T-cell (primary cell): ENCODE measurements around the gene UBE2E2. TPM values are rescaled to one million over a fixed set of nuclear protein-coding genes. Genes with fewer than 3 reads are reported as not detected.

Experiments
- ATAC-seq, 4 experiments: fragments of 200-7000 bp in 3 of 4; fragments of 150-1000 bp in 1 of 4; cut with Tn5 transposase; replicated peaks in 1 of 4; 1 replicate in 3 of 4; 2 replicates in 1 of 4; pipeline ENCODE4 v1.10.0; 2021; ENCODE audit warnings: moderate library complexity in 3 of 4, mild to moderate bottlenecking in 2 of 4, moderate number of reproducible peaks in 1 of 4
- CTCF ChIA-PET, 2 donors: fragments of 300-600 bp; sonication (Branson Sonifier 250); formaldehyde crosslinking; loops; one replicate each; lab custom pipeline; 2022; ENCODE audit warnings: antibody characterized with exemption in 2 of 2; lab: Charles Lee
- POLR2A ChIA-PET, 2 donors: fragments of 300-600 bp; sonication (Branson Sonifier 250); formaldehyde crosslinking; loops; one replicate each; lab custom pipeline; 2022; ENCODE audit warnings: antibody characterized with exemption in 2 of 2; lab: Charles Lee
- DNase-seq, 35 experiments: peaks; one replicate each; pipeline versions ENCODE4 v3.0.0 to v3.0.0-alpha.2; 2013 to 2023
- H3K27ac ChIP-seq: one replicate; pipeline ENCODE4 v1.5.1; 2013; ENCODE audit warnings: low read length
- H3K27me3 ChIP-seq, 2 experiments: replicated peaks in 1 of 2; 1 replicate in 1 of 2; 2 replicates in 1 of 2; pipeline versions ENCODE4 v1.6.1 to v1.7.0; 2013; ENCODE audit warnings: low read length in 1 of 2, mixed read lengths in 1 of 2; ENCODE audit not compliant: control insufficient read depth in 2 of 2, insufficient read depth in 2 of 2; ENCODE audit errors: extremely low read depth in 1 of 2
- H3K36me3 ChIP-seq, 2 donors: 1 replicate in 1 of 2; 2 replicates in 1 of 2; pipeline versions ENCODE4 v1.6.1 to v1.7.0; 2013; ENCODE audit warnings: low read length in 1 of 2; ENCODE audit not compliant: control insufficient read depth in 2 of 2, insufficient read depth in 1 of 2; ENCODE audit errors: extremely low read depth in 1 of 2
- H3K4me1 ChIP-seq, 2 experiments: 1 replicate in 1 of 2; 2 replicates in 1 of 2; pipeline versions ENCODE4 v1.6.1 to v1.7.0; 2013; ENCODE audit warnings: low read length in 2 of 2, mixed read lengths in 1 of 2; ENCODE audit not compliant: insufficient read depth in 2 of 2, control insufficient read depth in 1 of 2; ENCODE audit errors: extremely low read depth in 1 of 2
- H3K4me3 ChIP-seq, 2 donors: 1 replicate in 1 of 2; 2 replicates in 1 of 2; pipeline versions ENCODE4 v1.5.1 to v1.7.0; 2013; ENCODE audit warnings: mild to moderate bottlenecking in 2 of 2, low read length in 1 of 2, moderate library complexity in 1 of 2; ENCODE audit not compliant: control insufficient read depth in 1 of 2; ENCODE audit errors: extremely low read depth in 1 of 2
- H3K9me3 ChIP-seq: 2 replicates; pipeline ENCODE4 v1.7.0; 2013
- H3K27ac Mint-ChIP-seq, 2 donors: one replicate each; pipeline ENCODE4 v1.8.0; 2020 to 2021; ENCODE audit warnings: mild to moderate bottlenecking in 2 of 2, mixed read lengths in 2 of 2
- H3K27me3 Mint-ChIP-seq, 2 donors: one replicate each; pipeline ENCODE4 v1.8.0; 2021 to 2022; ENCODE audit warnings: mixed read lengths in 2 of 2
- H3K36me3 Mint-ChIP-seq: one replicate; pipeline ENCODE4 v1.8.0; 2021; ENCODE audit warnings: mixed read lengths
- H3K4me1 Mint-ChIP-seq, 3 donors: one replicate each; pipeline ENCODE4 v1.8.0; 2020 to 2022; ENCODE audit warnings: mixed read lengths in 3 of 3, mild to moderate bottlenecking in 1 of 3
- H3K4me3 Mint-ChIP-seq, 3 donors: one replicate each; pipeline ENCODE4 v1.8.0; 2020 to 2022; ENCODE audit warnings: mild to moderate bottlenecking in 3 of 3, mixed read lengths in 3 of 3, moderate library complexity in 3 of 3
- H3K9me3 Mint-ChIP-seq, 3 donors: one replicate each; pipeline ENCODE4 v1.8.0; 2020 to 2022; ENCODE audit warnings: mixed read lengths in 3 of 3
- WGBS: methylation state at CpG from one replicate; pipeline ENCODE4 v1.1.5; 2013; ENCODE audit warnings: missing lambda C conversion rate; ENCODE audit not compliant: insufficient coverage; 5-methylcytosine and 5-hydroxymethylcytosine counted together
- total RNA-seq, 35 experiments: library from RNA in 6 of 35; stranded (reverse) in 6 of 35; fragments of 120-200 nt in 1 of 35; gene quantifications; one replicate each; pipeline versions ENCODE4 v1.2.1 to v1.2.4 and lab custom pipeline; 2013 to 2026

UBE2E2 gene
- total RNA-seq, 5 donors from 2014 or later (not counting 1 experiment from before 2014, with no cell fraction given), result 7.2 to 17.6 (median 7.5) TPM

DNA sequence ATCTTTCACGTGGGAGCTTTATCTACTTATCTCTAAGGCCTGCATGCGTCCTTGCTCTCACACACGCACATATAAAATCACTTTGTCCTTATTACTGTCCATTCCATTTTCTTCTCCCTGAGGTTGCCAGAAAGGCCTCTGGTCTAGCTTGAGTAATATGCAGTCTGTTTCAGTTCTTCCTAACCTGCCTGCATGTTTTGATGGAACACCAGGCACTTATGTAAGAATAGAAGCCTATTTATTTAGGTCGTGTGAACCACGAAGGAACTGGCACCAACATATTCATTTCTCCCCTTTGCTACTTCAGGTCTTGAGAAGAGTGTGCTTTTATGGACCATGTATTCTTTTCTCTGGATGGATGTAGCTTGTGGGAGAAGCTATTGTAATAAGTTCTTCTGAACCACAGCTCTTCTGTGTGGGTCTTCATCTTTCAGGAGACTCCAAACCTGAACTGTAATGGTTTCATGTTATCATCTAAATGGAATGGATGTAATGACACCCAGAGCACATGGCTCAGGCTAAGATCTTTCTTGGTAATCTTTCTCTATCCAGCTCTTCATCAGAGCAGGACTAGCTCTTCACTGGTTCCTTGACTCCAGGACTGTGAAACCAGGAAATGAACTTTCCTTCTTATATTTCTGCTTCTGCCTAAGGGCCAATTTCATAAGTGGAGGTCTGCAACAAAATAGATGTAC lies 53.8 kb downstream of the UBE2E2 start:
- H3K4me1 ChIP-seq, result no peaks in the 10 kb centered on the region
- ATAC-seq, result no peak
- no CpG with 5 or more reads among the region's 5 CpGs for WGBS

DNA sequence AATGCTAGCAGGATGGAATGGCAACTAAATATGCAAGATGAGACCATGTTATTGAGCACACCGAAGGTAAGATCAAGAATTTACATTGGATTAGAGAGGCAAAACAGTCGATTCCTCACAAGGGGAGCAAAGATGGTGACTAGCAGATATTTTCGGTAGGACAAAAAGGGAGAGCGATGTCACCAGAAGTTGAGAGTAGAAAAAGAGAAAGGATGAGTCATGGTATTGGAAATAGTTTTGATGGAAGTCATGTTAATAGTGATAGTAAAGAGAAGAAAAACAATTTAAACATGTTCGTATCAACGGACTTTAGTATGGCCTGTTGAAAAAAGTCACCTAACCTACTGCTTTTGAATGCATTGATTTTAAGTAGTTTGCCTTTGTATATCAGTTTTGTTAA lies 55.0 kb downstream of the UBE2E2 start:
- ChIA-PET CTCF (no interaction called here), POLR2A (no interaction called here)
- no peak overlapping the region for H3K27ac ChIP-seq
- H3K9me3 ChIP-seq, result no peaks in the 10 kb centered on the region
- ATAC-seq (no peak), DNase-seq (no peak)
- Mint-ChIP-seq H3K36me3 (no peaks in the 10 kb centered on the region), H3K4me1 (peaks cover 7 to 20% (median 16%) of the 10 kb centered on the region in 3 donors), H3K27me3 (no peaks in the 10 kb centered on the region), H3K4me3 (no peak overlapping the region), H3K27ac (no peak overlapping the region), H3K9me3 (no peaks in the 10 kb centered on the region)
- no peaks in the 10 kb centered on the region for H3K4me1 ChIP-seq
- 97% methylated on average over 3 of the region's 6 CpGs for WGBS
- H3K4me3 ChIP-seq, result no peak overlapping the region
- no peaks in the 10 kb centered on the region for H3K36me3 ChIP-seq
- no peaks in the 10 kb centered on the region for H3K27me3 ChIP-seq

More for the DNA sequence above, 53.8 kb downstream of the UBE2E2 start:
- ChIA-PET POLR2A (interaction anchor here (0.5 to 0.7 kb wide), 2 partner anchors 33 to 88 kb away, joined by 7 to 8 read pairs; no protein-coding TSS in a partner anchor), CTCF (interaction anchor here in 1 of 2 donors (0.7 kb wide), 1 partner anchor 14 kb away, joined by 4 read pairs; no protein-coding TSS in a partner anchor)
- Histone ChIP-seq H3K27ac (no peak overlapping the region), H3K27me3 (no peaks in the 10 kb centered on the region), H3K36me3 (no peaks in the 10 kb centered on the region), H3K4me3 (no peak overlapping the region), H3K9me3 (no peaks in the 10 kb centered on the region)
- Mint-ChIP-seq H3K4me1 (peaks cover 8 to 24% (median 17%) of the 10 kb centered on the region in 3 donors), H3K27me3 (no peaks in the 10 kb centered on the region), H3K4me3 (no peak overlapping the region), H3K27ac (no peak overlapping the region), H3K9me3 (no peaks in the 10 kb centered on the region), H3K36me3 (no peaks in the 10 kb centered on the region)
- no peak for DNase-seq

DNA sequence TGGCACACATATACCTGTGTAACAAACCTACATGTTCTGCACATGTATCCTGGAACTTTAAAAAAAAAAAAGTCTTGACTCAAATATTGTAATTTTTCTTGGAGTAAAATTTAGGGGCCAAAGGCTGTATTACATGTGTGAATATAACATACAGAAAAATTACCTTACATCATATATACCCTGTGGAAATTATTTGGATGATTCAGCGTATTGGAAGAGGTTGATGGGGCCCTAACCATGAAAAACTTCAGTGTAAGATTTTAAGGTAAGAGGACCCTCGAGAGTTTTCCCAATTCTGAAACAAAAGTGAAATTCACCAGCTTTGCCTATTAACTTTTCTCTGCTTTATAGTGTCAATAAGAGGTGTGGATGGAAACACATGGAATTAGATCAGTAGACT lies 56.4 kb downstream of the UBE2E2 start:
- no peak overlapping the region for H3K4me3 Mint-ChIP-seq
- no CpG with 5 or more reads among the region's 2 CpGs for WGBS

DNA sequence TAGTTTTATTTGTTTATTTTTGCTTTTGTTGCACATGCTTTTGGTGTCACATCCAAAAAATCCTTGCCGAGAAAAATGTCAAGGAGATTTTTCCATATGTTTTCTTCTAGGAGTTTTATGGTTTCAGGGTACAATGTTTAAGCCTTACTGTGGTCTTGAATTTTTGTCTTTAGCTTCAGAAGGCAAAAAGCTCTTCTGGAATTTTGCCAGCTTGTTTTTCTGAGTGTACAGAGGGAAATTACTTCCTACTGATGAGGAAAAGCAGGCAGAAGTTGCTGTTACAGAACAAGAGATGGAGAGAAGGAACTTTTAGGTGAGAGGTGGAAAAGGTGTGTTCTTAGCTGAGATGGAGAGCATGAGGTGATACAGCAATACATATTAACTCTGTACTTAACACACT lies 59.6 kb downstream of the UBE2E2 start:
- H3K36me3 Mint-ChIP-seq, result no peaks in the 10 kb centered on the region
- H3K4me3 Mint-ChIP-seq, result no peak overlapping the region
- peaks cover 0 to 7% (median 5%) of the 10 kb centered on the region in 3 donors for H3K9me3 Mint-ChIP-seq
- no peaks in the 10 kb centered on the region for H3K4me1 Mint-ChIP-seq
- POLR2A ChIA-PET, result no interaction called here
- CTCF ChIA-PET, result no interaction called here
- H3K27ac Mint-ChIP-seq, result no peak overlapping the region
- no peaks in the 10 kb centered on the region for H3K27me3 ChIP-seq
- no peaks in the 10 kb centered on the region for H3K4me1 ChIP-seq
- no peak for ATAC-seq
- WGBS, result no CpG with 5 or more reads among the region's 1 CpG
- DNase-seq, result no peak
- no peaks in the 10 kb centered on the region for H3K27me3 Mint-ChIP-seq
- H3K36me3 ChIP-seq, result no peaks in the 10 kb centered on the region
- no peak overlapping the region for H3K27ac ChIP-seq
- no peak overlapping the region for H3K4me3 ChIP-seq
- no peaks in the 10 kb centered on the region for H3K9me3 ChIP-seq

More for the DNA sequence above, 56.4 kb downstream of the UBE2E2 start:
- ATAC-seq, result no peak
- Histone ChIP-seq H3K27me3 (no peaks in the 10 kb centered on the region), H3K4me3 (no peak overlapping the region), H3K4me1 (no peaks in the 10 kb centered on the region), H3K9me3 (no peaks in the 10 kb centered on the region), H3K27ac (no peak overlapping the region), H3K36me3 (no peaks in the 10 kb centered on the region)
- Mint-ChIP-seq H3K4me1 (peaks cover 2 to 8% (median 5%) of the 10 kb centered on the region in 3 donors), H3K9me3 (no peaks in the 10 kb centered on the region), H3K36me3 (no peaks in the 10 kb centered on the region), H3K27me3 (no peaks in the 10 kb centered on the region), H3K27ac (no peak overlapping the region)
- CTCF ChIA-PET, result no interaction called here
- no peak for DNase-seq
- POLR2A ChIA-PET, result no interaction called here

DNA sequence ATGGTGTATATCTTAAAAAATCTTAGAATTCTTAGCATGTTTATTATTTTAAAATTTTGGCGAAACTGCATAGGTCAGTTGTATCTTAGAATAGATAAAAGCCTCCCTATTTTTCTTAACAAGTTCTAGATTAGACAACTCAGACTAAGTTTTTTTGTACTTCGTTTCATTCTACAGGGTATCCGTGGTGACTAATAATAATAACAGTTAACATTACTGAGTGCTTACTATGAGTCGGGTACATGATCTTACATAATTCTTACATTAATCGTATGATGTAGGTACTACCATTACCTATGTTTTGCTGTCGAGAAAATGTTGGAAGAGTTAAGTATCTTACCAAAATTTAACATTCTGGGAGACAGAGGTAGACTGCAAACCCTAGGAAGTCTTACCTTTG lies 60.7 kb downstream of the UBE2E2 start:
- H3K4me1 ChIP-seq, result no peaks in the 10 kb centered on the region
- no peaks in the 10 kb centered on the region for H3K27me3 ChIP-seq
- no CpG with 5 or more reads among the region's 6 CpGs for WGBS
- no peaks in the 10 kb centered on the region for H3K36me3 ChIP-seq
- Mint-ChIP-seq H3K27me3 (no peaks in the 10 kb centered on the region), H3K9me3 (peaks cover 0 to 7% (median 5%) of the 10 kb centered on the region in 3 donors), H3K4me3 (no peak overlapping the region), H3K27ac (no peak overlapping the region), H3K4me1 (no peaks in the 10 kb centered on the region), H3K36me3 (no peaks in the 10 kb centered on the region)
- no peaks in the 10 kb centered on the region for H3K9me3 ChIP-seq
- CTCF ChIA-PET, result no interaction called here
- DNase-seq (no peak), ATAC-seq (no peak)
- H3K4me3 ChIP-seq, result no peak overlapping the region
- no peak overlapping the region for H3K27ac ChIP-seq
- POLR2A ChIA-PET, result no interaction called here

DNA sequence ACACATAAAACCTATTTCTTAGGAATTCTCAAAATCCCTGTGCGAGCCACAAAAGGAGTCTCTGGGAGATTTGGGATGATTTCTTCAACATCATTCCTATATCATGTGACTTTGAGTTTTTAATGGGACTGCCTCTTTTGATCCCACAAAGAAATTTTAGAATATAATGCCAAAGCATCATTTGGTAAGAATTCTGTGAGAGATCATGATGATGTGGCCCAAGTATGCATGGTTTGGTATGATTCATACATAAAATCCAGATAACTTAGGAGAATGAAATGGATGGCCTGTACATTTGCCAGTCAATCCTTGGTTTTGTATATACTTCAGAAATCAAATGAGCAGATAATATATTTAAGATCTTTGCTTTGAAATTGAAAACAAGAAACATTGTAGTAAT lies 61.3 kb downstream of the UBE2E2 start:
- Histone ChIP-seq H3K27ac (no peak overlapping the region), H3K4me1 (no peaks in the 10 kb centered on the region), H3K36me3 (no peaks in the 10 kb centered on the region), H3K27me3 (no peaks in the 10 kb centered on the region), H3K9me3 (no peaks in the 10 kb centered on the region), H3K4me3 (no peak overlapping the region)
- H3K27ac Mint-ChIP-seq, result no peak overlapping the region
- H3K36me3 Mint-ChIP-seq, result no peaks in the 10 kb centered on the region
- ChIA-PET CTCF (no interaction called here), POLR2A (no interaction called here)
- H3K4me3 Mint-ChIP-seq, result no peak overlapping the region
- peaks cover 0 to 7% (median 5%) of the 10 kb centered on the region in 3 donors for H3K9me3 Mint-ChIP-seq
- DNase-seq (no peak), ATAC-seq (no peak)
- H3K27me3 Mint-ChIP-seq, result no peaks in the 10 kb centered on the region
- no CpG with 5 or more reads among the region's 1 CpG for WGBS
- H3K4me1 Mint-ChIP-seq, result peaks cover 0 to 3% (median 0%) of the 10 kb centered on the region in 3 donors
